G401 (cell line): ENCODE data around the gene VPS13D. TPM values are rescaled to one million over a fixed set of nuclear protein-coding genes. Genes with fewer than 3 reads are reported as not detected.
A peak's percentile ranks its signal among the peaks of the same experiment; 100 is the strongest.
"Not testable (repeated sequence)": the region's sequence is repeated elsewhere in the genome, so short reads cannot be mapped to it uniquely, and the experiment has no call there.

Experiments
- DNase-seq: peaks from one replicate; pipeline ENCODE4 v3.0.0-alpha.2; 2015; ENCODE audit warnings: low spot score
- in situ Hi-C: cut with HindIII; loops from 2 replicates; pipeline ENCODE4 v1.10.0; 2016; ENCODE audit warnings: low sequenced_read_pairs, mixed read lengths
- total RNA-seq: library from RNA; depleted of rRNA; stranded (reverse); fragments of >200 nt; shearing (Covaris generic); gene quantifications from 2 replicates; pipeline ENCODE4 v1.2.3, GENCODE V29; 2014

Gene VPS13D
- total RNA-seq, 1 experiment from 2014 or later, result 11.4 TPM

DNA sequence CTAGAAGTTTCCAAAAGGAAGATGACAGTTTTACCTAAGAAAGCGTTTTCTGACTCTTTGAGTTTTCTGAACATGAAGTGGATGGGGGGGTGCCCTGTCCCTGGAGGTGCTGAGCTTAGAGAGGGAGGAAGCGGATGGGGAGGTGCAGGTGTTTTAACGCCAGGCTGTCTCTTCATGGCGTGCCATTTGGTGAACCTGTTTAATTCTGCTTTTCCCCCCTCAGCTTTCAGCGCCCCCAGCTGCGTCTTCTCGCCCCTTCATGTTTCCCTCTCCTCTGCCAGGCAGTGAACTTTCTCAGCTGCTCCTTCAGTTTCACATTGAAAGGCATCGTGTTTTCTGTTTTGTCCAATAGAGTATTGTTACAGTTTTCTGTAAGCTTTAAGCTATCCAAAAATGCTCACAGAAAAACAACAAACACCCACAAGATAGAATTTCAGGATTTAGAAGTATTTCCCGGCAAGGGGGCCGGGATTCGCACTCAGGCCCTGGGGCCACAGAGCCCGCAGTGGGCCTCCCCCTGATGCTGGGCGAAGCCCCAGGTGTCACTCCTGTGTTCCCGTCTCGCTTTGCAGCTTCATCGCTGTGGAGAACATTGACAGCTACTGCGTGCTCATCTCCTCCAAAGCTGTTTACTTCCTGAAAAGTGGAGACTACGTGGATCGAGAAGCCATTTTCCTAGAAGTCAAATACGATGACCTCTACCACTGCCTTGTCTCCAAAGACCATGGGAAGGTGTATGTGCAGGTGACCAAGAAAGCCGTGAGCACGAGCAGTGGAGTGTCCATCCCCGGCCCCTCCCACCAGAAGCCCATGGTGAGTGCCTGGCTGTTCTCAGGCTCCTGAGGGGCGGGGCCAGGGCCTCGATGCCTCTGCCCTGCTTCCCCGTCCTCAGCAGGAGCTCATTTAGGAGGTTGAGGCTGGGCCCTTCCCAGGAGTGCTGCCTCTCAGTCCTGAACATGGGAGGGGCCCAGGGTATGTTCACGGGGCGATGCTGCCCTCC is 276.8 kb downstream of the VPS13D start:
- no peak for DNase-seq
- in situ Hi-C loops, result no loop called here

DNA sequence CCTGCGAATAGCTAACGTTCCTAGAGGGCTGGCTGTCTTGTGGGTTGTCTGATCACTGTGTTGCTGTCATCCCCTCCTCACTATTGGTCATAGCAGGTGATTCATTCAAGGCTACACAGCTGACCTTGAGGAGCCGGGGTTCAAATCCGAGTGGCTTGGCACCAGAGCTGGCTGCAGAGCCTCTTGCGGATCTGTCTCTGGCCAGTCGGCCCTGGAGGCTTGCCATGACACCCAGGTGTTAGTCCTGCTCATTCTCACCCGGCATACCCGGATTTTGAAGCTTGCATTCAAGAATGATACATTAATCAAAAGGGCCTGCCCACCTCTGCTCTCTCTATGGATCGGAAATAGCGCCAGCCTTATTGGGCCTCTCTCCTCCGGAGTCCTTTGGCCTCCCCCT is 277.8 kb downstream of the VPS13D start:
- in situ Hi-C loops, result no loop called here
- DNase-seq, result no peak

DNA sequence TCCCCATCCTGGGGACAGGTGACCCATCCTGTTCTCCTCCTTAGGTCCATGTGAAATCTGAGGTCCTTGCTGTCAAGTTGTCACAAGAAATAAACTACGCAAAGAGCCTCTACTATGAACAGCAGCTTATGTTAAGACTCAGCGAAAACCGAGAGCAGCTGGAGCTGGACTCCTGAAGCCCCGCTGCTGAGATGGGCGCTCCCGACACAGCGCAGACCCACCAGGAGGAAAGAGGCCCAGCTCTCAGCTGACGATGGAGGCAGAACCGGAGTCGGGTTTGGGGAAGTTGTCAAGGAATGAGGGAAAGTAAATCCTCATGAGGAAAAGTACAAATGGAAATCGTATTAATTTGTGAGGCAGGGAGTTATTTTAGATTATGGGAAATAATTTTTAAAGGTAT is 279.0 kb downstream of the VPS13D start:
- in situ Hi-C loops, result no loop called here
- no peak for DNase-seq

DNA sequence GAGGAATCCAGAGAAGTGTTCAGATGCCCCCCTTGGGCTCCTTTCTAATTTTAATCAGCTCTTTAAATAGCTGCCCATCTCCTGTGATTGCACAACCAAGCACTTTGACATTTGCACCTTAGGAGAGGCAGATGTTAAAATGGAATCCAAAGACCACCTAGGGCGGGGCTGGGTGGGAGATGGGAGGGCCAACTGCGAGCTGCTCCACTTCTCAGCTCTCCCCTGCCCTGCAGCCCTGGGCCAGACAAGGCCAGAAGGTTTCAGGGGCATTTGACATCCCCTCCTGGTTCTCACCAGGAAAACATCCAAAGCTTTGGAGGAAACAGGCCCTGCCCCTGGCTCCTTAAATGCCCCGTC is 281.3 kb downstream of the VPS13D start:
- in situ Hi-C loops, result no loop called here
- DNase-seq, result no peak

DNA sequence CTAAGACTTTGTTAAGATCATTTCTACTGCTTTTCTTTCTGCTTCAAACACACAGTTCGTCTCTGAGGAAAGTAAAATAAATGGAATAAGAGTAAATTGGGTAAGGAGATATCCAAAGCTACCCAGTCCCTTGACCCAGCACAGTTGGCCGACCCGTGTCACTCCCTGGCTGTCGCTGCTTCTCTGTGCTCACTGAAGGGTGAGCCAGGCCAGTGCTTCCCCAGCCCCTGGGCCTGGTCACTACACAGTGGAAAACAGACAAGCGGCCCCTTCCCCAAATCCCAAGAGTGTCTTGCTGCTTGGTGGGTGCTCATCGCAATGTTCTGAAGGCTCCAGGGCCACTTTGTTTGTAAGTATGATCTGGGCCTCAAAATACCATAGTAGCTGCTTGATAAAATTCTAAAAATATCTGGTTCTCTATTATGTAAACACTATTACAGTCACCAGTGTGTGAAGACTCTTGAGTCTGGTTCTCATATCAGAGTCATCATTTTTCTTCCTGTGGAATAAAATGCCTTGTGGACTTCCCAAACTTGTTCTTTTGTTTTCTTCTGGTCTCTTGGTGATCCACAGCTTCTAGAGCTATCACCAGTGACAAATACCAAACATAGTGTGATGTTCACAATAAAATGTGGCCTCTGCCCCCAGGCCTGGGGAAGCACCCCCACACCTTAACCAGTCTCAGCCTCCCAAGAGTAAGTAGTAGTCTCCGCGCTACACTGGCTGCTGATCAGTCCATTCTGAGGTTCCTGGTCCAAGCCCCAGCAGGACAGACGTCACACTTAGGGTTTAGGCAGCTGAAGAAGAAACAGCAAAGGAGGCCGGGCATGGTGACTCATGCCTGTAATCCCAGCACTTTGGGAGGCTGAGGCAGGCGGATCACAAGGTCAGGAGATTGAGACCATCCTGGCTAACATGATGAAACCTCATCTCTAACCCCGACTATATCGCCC is 282.0 kb downstream of the VPS13D start:
- in situ Hi-C loops, result no loop called here

DNA sequence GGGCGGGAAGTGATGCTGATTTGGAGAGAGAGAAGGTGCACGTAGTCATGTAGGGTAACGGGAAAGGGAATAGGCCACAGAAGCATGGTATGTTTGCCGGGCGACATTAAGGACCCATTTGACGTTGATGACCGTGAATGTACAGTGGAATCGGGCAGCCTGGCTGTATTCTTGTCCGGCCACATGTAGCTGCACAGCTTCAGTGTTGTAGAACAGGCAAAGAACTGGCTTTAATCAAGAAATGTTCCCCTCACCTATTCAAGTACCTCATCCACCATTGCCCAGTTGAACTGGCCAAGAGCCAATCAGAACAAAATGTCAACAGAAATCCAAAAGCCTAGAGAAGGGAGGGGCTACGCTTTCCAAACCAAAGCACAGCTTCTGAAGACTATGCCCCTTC is 283.4 kb downstream of the VPS13D start:
- DNase-seq, result peak; percentile 10
- in situ Hi-C loops, result no loop called here

More for the DNA sequence above, 282.0 kb downstream of the VPS13D start:
- DNase-seq, result no peak

DNA sequence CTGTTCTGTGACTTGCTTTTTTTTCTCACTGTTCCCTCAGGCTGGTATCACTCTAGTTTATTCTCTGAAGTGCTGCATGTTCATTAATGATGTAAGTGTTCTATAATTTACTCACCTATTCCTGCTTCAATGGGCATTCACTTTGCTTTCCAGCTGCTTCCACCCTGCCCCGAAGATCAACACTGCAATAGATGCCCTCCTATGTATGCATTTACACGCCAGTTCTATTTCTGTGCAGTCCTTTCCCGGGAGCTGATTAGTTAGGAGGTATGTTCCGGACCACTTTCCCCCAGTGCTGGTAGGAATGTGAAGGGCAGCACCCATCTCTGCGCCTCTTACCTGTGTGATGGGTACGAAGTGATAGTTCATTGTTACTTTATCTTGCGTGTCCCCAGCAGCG is 284.8 kb downstream of the VPS13D start:
- no peak for DNase-seq
- in situ Hi-C loops, result no loop called here

DNA sequence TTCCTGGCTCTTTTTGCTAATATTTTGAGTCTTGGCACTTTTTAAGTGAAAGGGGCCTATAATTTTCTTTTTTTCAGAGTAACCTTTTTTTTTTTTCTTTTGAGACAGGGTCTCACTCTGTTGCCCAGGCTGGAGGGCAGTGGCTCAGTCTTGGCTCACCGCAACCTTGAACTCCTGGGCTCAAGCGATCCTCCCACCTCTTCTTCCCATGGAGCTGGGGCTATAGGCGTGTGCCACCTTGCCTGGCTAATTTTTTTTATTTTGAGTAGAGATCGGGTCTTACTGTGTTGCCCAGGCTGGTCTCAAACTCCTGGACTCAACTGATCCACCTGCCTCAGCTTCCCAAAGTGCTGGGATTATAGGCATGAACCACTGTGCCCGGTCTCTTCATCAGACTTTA is 285.4 kb downstream of the VPS13D start:
- in situ Hi-C loops, result no loop called here

DNA sequence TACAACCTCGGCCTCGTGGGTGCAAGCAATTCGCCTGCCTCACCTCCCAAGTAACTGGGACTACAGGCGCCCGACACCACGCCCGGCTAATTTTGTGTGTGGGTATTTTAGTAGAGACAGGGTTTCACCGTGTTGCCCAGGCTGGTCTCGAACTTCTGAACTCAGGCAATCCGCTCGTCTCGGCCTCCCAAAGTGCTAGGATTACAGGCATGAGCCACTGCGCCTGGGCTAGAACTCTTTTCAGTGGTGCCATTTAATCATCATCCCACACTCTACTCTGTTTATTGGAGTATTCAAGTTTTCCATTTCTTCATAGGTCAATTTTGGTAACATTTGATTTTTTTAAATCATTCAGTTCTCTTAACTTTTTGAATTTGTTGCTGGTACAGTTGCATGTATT is 286.9 kb downstream of the VPS13D start:
- in situ Hi-C loops, result no loop called here
- no peak for DNase-seq

More for the DNA sequence above, 285.4 kb downstream of the VPS13D start:
- DNase-seq, result no peak

DNA sequence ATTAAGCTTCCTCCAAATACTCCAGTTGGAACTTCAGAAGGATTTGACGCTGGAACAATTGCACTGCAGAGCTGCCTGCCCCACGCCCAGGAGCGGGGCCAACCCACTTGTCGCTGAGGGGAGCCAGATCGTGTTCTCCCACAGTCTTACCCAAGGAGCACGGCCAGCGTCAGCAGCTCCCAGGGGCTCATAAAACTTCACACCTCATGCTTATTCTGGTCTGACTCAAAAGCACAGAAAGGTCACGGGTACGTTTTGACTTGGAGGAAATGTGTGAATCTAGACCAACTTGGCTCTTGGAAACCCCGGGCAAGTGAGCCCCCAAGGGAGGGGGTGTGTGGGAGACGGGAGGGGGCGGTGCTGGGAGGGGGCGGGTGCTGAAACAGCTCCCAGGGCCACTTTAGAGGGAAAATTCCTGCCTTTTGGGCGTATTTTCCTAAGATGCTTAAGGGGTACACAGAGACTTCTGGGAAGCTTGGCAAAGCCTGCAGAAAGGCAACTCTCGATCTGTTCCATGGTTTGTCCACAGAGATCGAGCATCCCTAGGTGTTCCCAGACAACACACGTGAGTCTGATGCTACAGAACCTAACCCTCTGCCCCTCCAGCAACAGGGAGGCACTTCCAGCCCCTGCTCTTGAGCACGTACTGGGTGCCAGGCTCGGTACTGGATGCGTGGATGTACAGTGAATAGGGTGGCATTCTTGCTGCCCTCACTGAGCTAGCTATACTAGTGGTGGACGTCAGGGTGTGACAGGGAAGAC is 289.3 kb downstream of the VPS13D start:
- DNase-seq, result no peak
- in situ Hi-C loops, result no loop called here

DNA sequence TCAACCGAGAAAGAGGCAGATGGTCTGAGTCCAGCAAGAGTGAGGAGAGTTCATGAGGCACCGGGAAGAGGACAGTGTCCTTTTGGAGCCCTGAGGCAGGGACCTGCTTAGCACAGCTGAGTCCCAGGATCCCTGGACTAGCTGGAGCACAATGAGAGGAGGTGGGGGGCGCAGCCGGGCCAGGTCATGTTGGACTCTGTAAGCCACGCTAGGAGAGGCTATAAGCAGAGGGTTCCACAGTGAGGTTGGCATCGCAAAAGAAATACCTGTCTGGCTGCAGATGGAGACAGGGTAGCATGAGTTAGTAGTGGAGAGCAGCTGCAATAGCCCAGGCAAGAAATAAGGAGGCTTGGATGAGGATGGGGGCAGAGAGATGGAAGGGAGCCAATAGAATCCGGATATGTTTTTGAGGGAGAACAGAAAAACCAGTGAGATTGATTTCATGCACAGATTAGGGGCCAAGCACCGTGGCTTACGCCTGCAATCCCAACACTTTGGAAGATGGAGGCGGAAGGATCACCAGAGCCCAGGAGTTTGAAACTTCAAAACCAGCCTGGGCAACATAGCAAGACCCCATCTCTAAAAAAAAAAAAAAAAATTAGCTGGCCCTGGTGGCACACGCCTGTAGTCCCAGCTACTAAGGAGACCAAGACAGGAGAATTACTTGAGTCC is 290.0 kb downstream of the VPS13D start:
- in situ Hi-C loops, result no loop called here
- DNase-seq, result no peak

DNA sequence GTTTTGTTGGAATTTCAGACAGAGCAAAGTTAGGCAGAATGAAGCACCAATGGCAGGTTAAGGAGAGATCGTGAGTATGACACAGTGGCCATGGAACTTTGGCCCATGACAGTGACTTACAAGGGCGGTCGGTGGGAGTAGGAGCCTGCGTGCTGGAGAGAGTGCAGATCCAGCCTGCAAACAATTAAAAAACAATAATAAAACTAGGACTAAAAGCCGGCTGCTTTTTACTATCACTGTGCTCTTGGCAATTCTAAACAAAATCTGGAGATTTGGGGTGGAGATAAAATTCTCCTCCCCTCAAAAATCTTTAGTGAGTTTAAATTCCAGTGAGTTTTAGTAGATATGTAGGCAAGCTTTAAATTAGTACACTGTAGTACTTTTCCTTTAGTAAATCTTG is 291.3 kb downstream of the VPS13D start:
- in situ Hi-C loops, result no loop called here
- DNase-seq, result no peak

DNA sequence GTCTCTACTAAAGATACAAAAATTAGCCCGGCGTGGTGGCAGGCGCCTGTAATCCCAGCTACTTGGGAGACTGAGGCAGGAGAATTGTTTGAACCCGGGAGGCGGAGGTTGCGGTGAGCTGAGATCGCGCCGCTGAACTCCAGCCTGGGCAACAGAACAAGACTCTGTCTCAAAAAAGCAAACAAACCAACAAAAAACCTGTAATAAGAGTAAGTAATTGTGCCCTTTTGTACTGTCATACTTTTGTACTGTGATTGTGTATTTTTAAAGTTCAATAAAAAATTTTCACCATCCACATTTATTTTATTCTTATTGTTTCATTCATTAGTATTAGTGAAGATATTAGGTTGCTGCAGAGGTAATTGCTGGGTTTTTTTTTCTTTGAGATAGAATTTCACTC is 292.9 kb downstream of the VPS13D start:
- in situ Hi-C loops, DNase-seq: not testable (repeated sequence)

DNA sequence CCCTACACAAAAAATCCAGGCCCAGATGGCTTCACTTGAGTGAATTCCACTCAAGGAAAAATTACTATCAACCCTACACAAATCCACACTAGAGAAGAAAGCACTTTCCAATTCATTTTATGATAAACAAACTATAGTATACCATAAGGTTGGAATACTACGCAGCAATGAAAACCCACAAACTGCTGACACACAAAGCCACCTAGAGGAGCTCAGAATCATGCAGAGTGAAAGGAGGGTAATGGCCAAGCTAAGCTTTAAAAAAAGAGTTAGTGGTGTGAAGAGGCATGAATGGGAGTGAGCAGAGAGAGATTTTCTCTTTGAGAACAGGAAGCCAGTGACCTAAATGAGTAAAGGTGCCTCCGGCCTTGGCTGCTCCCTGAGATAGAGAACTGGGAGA is 294.4 kb downstream of the VPS13D start:
- DNase-seq, result no peak
- in situ Hi-C loops, result no loop called here

DNA sequence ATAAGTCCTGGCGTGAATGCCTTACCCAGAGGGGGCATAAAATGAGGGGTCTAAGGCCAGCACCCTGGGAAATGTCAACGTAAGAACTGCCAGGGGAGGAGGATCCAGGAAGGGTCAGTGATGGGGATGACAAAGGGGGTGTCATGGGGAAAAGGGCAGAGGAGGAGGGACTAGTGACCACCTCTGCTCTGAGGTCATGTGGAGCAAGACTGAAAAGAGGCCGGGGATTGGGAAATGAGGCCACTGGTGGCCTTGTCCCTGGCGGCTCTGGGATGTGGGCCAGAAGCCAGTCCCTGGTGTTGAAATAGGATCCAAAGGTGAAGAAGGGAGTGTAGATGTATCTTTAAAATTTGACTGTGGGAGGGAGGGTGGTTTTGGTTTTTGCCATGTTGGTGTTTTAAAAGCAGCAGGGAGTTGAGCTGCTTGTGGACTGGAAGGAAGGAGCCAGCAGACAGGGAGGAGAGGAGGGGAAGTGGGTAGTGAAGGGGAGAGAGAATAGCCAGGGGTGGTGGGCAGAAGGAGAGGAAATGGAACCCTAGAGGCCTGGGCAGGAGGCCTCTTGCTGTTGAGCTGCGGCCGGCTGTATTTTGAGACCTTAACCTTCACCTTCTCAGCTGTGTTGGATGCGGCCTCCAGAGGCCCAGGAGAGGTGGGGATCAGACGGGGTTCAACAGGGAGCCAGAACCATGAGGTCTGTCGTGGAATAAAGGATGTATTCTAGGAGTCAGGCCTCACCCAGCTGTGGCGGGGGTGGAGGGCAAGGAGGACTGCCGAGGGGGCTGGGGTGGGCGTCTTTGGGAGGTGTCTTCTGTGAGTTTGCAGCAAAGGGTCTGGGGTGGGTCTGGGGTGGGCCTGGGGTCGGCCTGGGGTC is 295.7 kb downstream of the VPS13D start:
- in situ Hi-C loops, result no loop called here
- DNase-seq, result no peak

DNA sequence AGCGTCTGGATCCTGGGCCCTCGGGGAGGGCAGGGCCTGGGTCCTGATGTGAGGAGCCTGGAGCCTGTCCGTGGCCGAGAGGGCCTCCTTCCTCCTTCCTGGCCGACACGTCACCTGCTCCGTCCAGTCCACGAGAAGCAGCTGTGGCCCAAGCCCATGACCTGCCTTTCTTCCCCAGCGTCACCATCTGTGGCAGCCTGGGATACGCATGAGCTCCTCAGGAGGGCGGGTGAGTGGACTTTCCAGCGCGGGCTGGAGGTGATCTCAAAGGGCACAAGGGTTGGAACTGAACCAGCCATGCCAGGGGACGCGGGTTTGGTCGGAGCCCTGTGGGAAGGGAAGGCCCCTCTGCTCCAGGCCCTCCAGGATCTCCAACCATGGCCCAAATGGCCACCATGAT is 297.7 kb downstream of the VPS13D start:
- in situ Hi-C loops, result no loop called here
- no peak for DNase-seq

DNA sequence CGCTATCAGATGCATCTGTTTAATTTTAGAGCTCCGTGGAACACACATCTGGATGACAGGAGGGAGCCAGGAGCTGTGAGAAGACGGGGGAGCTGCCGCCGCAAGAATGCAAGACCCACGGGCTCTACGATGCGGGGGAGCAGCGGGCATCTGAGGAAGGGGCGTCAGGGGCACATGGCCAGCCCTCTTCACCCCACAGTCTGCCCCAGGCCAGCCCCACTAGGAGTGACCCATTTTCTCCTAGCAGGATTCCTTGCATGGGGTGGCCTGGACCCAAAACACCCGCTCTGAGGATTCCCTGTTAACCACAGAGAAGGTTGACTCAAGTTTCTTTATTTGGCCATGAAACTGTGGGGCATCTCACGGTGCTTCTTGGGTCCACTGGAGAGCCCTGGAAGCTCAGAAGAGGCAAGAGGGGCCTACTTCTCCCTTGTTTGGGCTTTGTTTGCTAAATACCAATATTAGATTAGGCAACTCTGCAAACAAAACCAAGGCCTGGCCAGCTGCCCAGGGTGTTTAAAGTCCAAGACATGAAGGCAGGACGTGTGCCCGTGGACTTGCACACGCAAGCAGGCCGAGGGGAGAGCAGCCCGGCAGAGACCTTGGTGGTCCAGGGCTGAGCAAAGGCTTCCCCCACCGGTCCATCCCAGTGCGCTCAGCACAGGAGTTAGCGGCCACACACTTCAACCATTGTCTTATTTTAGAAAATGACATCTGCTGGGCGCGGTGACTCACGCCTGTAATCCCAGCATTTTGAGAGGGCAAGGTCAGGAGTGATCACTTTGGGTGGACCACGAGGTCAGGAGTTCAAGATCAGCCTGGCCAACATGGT is 298.4 kb downstream of the VPS13D start:
- DNase-seq, result no peak

More for the DNA sequence above, 298.4 kb downstream of the VPS13D start:
- in situ Hi-C loops, result no loop called here
